ENCODE data around the gene PPM1G.

The PPM1G gene

GRCh38 chr2:27412419-27413152 lies 3.2 kb upstream of the PPM1G start:
- DNase-seq (ENCODE audit: low spot score), result no peak

- no peak for DNase-seq (ENCODE audit: low spot score)
Measured at GRCh38 chr2:27408601-27409320, 630 bp downstream of the PPM1G start.

- DNase-seq (ENCODE audit: low spot score), result no peak
Measured at GRCh38 chr2:27407798-27408491, 1.4 kb downstream of the PPM1G start.

- DNase-seq (ENCODE audit: low spot score), result no peak
Measured at GRCh38 chr2:27400348-27401135, 8.8 kb downstream of the PPM1G start.

GRCh38 chr2:27398962-27399361 lies 10.4 kb downstream of the PPM1G start:
- no peak for DNase-seq (ENCODE audit: low spot score)

GRCh38 chr2:27393225-27393624 lies 16.2 kb downstream of the PPM1G start:
- DNase-seq (ENCODE audit: low spot score), result no peak

GRCh38 chr2:27390822-27391679 lies 18.3 kb downstream of the PPM1G start:
- peak; percentile 63 for DNase-seq (ENCODE audit: low spot score)

- DNase-seq (ENCODE audit: low spot score), result no peak
Measured at GRCh38 chr2:27381577-27382181, 27.7 kb downstream of the PPM1G start.

GRCh38 chr2:27380626-27381545 lies 28.5 kb downstream of the PPM1G start, which contains the start of gene ZNF513:
ZNF513 (minus strand) TSS chr2:27380734; CDS start chr2:27380526, 208 bp downstream.
- DNase-seq (ENCODE audit: low spot score), result peak; percentile 88

GRCh38 chr2:27379836-27380625 lies 29.4 kb downstream of the PPM1G start:
- peak; percentile 59 for DNase-seq (ENCODE audit: low spot score)

GRCh38 chr2:27379383-27379835 lies 30.0 kb downstream of the PPM1G start:
- no peak for DNase-seq (ENCODE audit: low spot score)

GRCh38 chr2:27378809-27379290 lies 30.5 kb downstream of the PPM1G start:
- no peak for DNase-seq (ENCODE audit: low spot score)

- no peak for DNase-seq (ENCODE audit: low spot score)
Measured at GRCh38 chr2:27378096-27378808, 31.1 kb downstream of the PPM1G start.

GRCh38 chr2:27377618-27378095 lies 31.7 kb downstream of the PPM1G start:
- DNase-seq (ENCODE audit: low spot score), result no peak

- no peak for DNase-seq (ENCODE audit: low spot score)
Measured at GRCh38 chr2:27376866-27377617, 32.3 kb downstream of the PPM1G start.

GRCh38 chr2:27376151-27376865 lies 33.1 kb downstream of the PPM1G start:
- DNase-seq (ENCODE audit: low spot score), result no peak

Data from CD4-positive, alpha-beta T cell treated with Interleukin-15 for 4 hours (primary cell).